ENCODE measurements around the gene YIPF4. TPM values are rescaled to one million over a fixed set of nuclear protein-coding genes. Genes with fewer than 3 reads are reported as not detected.
"Not testable (repeated sequence)": the region's sequence is repeated elsewhere in the genome, so short reads cannot be mapped to it uniquely, and the experiment has no call there.

YIPF4 gene
- total RNA-seq, 1 donor from 2014 or later, result 21.9 TPM

GRCh38 chr2:32290000-32290339 is 12.3 kb downstream of the YIPF4 start:
- TF ChIP-seq CTCF (IDR thresholded peaks at IDR 0.05; ENCODE audit: insufficient read depth, low read length, severe bottlenecking), result no peak
- FAIRE-seq, result no peak
- no peaks in the 10 kb centered on the region for H3K27me3 ChIP-seq (ENCODE audit: control insufficient read depth, insufficient read depth, low read length)
- H3K4me3 ChIP-seq (ENCODE audit: low read depth, low read length), result no peak overlapping the region
- DNase-seq (ENCODE audit: low read depth), result no peak
- H3K36me3 ChIP-seq (ENCODE audit: control insufficient read depth, insufficient read depth, low read length), result peaks cover 2% of the 10 kb centered on the region

DNA sequence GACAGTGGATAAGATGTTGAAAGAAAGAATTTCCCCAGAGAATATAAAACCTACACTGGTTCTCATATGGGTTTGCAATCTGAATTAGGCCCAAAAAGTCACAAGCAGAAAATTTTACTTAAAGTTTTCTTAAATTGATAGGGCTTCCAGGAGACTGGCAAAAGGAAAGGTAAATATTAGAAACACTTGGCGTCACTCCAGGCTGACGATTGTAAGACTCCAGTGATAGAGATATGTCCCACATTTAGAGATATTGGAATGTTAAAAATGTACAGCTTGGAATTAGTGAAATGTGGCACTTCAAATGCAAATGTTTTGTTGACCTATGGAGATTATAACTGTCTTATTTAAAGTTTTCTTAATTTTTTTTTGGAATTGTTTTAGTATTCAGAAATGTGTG is 14.0 kb downstream of the YIPF4 start:
- Histone ChIP-seq H3K27me3 (ENCODE audit: control insufficient read depth, insufficient read depth, low read length) (no peaks in the 10 kb centered on the region), H3K4me3 (ENCODE audit: low read depth, low read length) (no peak overlapping the region), H3K36me3 (ENCODE audit: control insufficient read depth, insufficient read depth, low read length) (peaks cover 2% of the 10 kb centered on the region)
- DNase-seq (ENCODE audit: low read depth), result no peak
- no peak for TF ChIP-seq CTCF (IDR thresholded peaks at IDR 0.05; ENCODE audit: insufficient read depth, low read length, severe bottlenecking)
- FAIRE-seq, result no peak

GRCh38 chr2:32293493-32293892 is 15.8 kb downstream of the YIPF4 start:
- not testable (repeated sequence) for FAIRE-seq; DNase-seq (ENCODE audit: low read depth); H3K27me3 ChIP-seq (ENCODE audit: control insufficient read depth, insufficient read depth, low read length); H3K4me3 ChIP-seq (ENCODE audit: low read depth, low read length); H3K36me3 ChIP-seq (ENCODE audit: control insufficient read depth, insufficient read depth, low read length)

DNA sequence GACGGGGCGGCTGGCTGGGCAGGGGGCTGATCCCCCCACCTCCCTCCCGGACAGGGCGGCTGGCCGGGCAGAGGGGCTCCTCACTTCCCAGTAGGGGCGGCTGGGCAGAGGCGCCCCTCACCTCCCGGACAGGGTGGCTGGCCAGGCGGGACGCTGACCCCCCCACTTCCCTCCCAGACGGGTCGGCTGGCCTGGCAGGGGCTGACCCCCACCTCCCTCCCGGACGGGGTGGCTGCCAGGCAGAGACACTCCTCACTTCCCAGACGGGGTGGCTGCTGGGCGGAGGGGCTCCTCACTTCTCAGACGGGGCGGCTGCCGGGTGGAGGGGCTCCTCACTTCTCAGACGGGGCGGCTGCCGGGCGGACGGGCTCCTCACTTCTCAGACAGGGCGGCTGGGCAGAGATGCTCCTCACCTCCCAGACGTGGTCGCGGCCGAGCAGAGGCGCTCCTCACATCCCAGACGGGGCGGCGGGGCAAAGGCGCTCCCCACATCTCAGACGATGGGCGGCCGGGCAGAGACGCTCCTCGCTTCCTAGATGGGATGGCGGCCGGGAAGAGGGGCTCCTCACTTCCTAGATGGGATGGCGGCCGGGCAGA is 16.4 kb downstream of the YIPF4 start:
- H3K4me3 ChIP-seq (ENCODE audit: low read depth, low read length); DNase-seq (ENCODE audit: low read depth); H3K36me3 ChIP-seq (ENCODE audit: control insufficient read depth, insufficient read depth, low read length); H3K27me3 ChIP-seq (ENCODE audit: control insufficient read depth, insufficient read depth, low read length); FAIRE-seq: not testable (repeated sequence)

DNA sequence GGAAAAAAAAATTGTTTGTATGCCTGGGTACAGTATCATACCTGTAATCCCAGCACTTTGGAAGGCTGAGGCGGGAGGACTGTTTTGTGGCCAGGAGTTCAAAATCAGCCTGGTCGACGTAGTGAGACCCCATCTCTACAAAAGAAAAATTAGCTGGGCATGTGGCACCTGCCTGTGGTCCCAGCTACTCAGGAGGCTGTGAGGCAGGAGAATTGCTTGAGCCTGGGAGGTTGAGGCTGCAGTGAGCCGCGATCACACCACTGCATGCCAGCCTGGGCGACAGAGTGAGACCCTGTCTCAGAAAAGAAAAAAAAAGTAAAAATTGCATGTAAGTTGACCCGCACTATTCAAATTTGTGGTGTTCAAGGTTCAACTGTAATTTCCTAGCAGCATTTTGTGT is 32.9 kb downstream of the YIPF4 start:
- Histone ChIP-seq H3K4me3 (ENCODE audit: low read depth, low read length) (no peak overlapping the region), H3K36me3 (ENCODE audit: control insufficient read depth, insufficient read depth, low read length) (peaks cover 1% of the 10 kb centered on the region), H3K27me3 (ENCODE audit: control insufficient read depth, insufficient read depth, low read length) (no peaks in the 10 kb centered on the region)
- TF ChIP-seq CTCF (IDR thresholded peaks at IDR 0.05; ENCODE audit: insufficient read depth, low read length, severe bottlenecking), result no peak
- FAIRE-seq (no peak), DNase-seq (ENCODE audit: low read depth) (no peak)

- Histone ChIP-seq H3K36me3 (ENCODE audit: control insufficient read depth, insufficient read depth, low read length) (no peaks in the 10 kb centered on the region), H3K4me3 (ENCODE audit: low read depth, low read length) (no peak overlapping the region), H3K27me3 (ENCODE audit: control insufficient read depth, insufficient read depth, low read length) (no peaks in the 10 kb centered on the region)
- DNase-seq (ENCODE audit: low read depth) (no peak), FAIRE-seq (no peak)
- TF ChIP-seq CTCF (IDR thresholded peaks at IDR 0.05; ENCODE audit: insufficient read depth, low read length, severe bottlenecking), result no peak
Measured at GRCh38 chr2:32314886-32315285, 37.2 kb downstream of the YIPF4 start.

DNA sequence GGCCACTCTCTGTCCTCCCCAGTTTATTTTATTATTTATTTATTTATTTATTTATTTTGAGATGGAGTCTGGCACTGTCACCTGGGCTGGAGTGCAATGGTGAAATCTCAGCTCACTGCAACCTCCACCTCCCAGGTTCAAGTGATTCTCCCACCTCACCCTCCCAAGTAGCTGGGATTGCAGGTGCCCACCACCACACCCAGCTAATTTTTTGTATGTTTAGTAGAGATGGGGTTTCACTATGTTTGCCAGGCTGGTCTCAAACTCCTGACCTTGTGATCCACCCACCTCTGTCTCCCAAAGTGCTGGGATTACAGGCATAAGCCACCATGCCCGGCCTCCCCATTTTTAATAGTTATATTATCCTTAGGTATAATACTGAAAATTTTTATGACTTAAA is 51.0 kb downstream of the YIPF4 start:
- H3K36me3 ChIP-seq (ENCODE audit: control insufficient read depth, insufficient read depth, low read length); H3K27me3 ChIP-seq (ENCODE audit: control insufficient read depth, insufficient read depth, low read length); DNase-seq (ENCODE audit: low read depth); FAIRE-seq; H3K4me3 ChIP-seq (ENCODE audit: low read depth, low read length): not testable (repeated sequence)

- H3K27me3 ChIP-seq (ENCODE audit: control insufficient read depth, insufficient read depth, low read length); H3K36me3 ChIP-seq (ENCODE audit: control insufficient read depth, insufficient read depth, low read length); H3K4me3 ChIP-seq (ENCODE audit: low read depth, low read length); FAIRE-seq; DNase-seq (ENCODE audit: low read depth): not testable (repeated sequence)
Measured at GRCh38 chr2:32329180-32329980, 51.7 kb downstream of the YIPF4 start.

Measured in bronchial epithelial cell (primary cell).